ENCODE measurements around the gene CFAP54. TPM values are rescaled to one million over a fixed set of nuclear protein-coding genes. Genes with fewer than 3 reads are reported as not detected.

The CFAP54 gene
- total RNA-seq, 1 experiment from 2014 or later = 0.09 TPM

GRCh38 chr12:96617178-96617577 lies 127.8 kb downstream of the CFAP54 start:
- H3K9me3 Mint-ChIP-seq = peaks cover 16% of the 10 kb centered on the region
- peaks cover 5% of the 10 kb centered on the region; the same call in 1 of the 2 replicates for H3K36me3 Mint-ChIP-seq
- TF ChIP-seq ZNF532 (CRISPR knock-in tag; IDR thresholded peaks at IDR 0.05; ENCODE audit: borderline replicate concordance) = no peak
- no peak for TF ChIP-seq ATF2 (CRISPR knock-in tag; IDR thresholded peaks at IDR 0.05; ENCODE audit: borderline replicate concordance, low read depth)
- CTCF ChIA-PET = interaction anchor here (1.4 kb wide), 1 partner anchor 103 kb away, joined by 4 read pairs; no protein-coding TSS in a partner anchor
- no peak overlapping the region for H3K4me3 Mint-ChIP-seq
- POLR2A ChIA-PET = interaction anchor here (0.6 kb wide), 1 partner anchor 62 kb away, joined by 4 read pairs; no protein-coding TSS in a partner anchor
- no peaks in the 10 kb centered on the region; the same call in none of the 2 replicates for H3K27me3 Mint-ChIP-seq (ENCODE audit: low read depth)
- H3K4me1 Mint-ChIP-seq = no peaks in the 10 kb centered on the region
- peak; percentile 14 for DNase-seq (ENCODE audit: low spot score)
- no peak overlapping the region for H3K27ac Mint-ChIP-seq
- ATAC-seq = no peak; the same call in 1 of the 2 replicates

- Mint-ChIP-seq H3K36me3 (no peaks in the 10 kb centered on the region), H3K27ac (no peak overlapping the region), H3K27me3 (ENCODE audit: low read depth) (no peaks in the 10 kb centered on the region), H3K4me3 (no peak overlapping the region), H3K4me1 (peaks cover 7% of the 10 kb centered on the region), H3K9me3 (no peaks in the 10 kb centered on the region; the same call in 1 of the 2 replicates)
- POLR2A ChIA-PET = no interaction called here
- no peak for ATAC-seq
- no peak for DNase-seq (ENCODE audit: low spot score)
- TF ChIP-seq OVOL2 (CRISPR knock-in tag; IDR thresholded peaks at IDR 0.05; ENCODE audit: borderline replicate concordance) (no peak), ZNF121 (CRISPR knock-in tag; IDR thresholded peaks at IDR 0.05) (no peak)
- CTCF ChIA-PET = interaction anchor here (1.1 kb wide), 1 partner anchor 19 kb away, joined by 3 read pairs; no protein-coding TSS in a partner anchor
Measured at GRCh38 chr12:96623155-96623554, 133.8 kb downstream of the CFAP54 start.

GRCh38 chr12:96623656-96624217 lies 134.4 kb downstream of the CFAP54 start:
- H3K9me3 Mint-ChIP-seq = no peaks in the 10 kb centered on the region
- TF ChIP-seq ZNF425 (CRISPR knock-in tag; conservative IDR thresholded peaks at IDR 0.05) (no peak), RORB (CRISPR knock-in tag; IDR thresholded peaks at IDR 0.05) (0 out of 2 replicates have a peak, but pooled peaks have one; percentile 50)
- no peak overlapping the region for H3K4me3 Mint-ChIP-seq
- H3K4me1 Mint-ChIP-seq = peaks cover 7% of the 10 kb centered on the region
- CTCF ChIA-PET = interaction anchor here (1.1 kb wide), 1 partner anchor 19 kb away, joined by 3 read pairs; no protein-coding TSS in a partner anchor
- H3K36me3 Mint-ChIP-seq = no peaks in the 10 kb centered on the region
- ATAC-seq (no peak), DNase-seq (ENCODE audit: low spot score) (no peak)
- POLR2A ChIA-PET = no interaction called here
- no peak overlapping the region for H3K27ac Mint-ChIP-seq
- H3K27me3 Mint-ChIP-seq (ENCODE audit: low read depth) = no peaks in the 10 kb centered on the region

- no peaks in the 10 kb centered on the region; the same call in 1 of the 2 replicates for H3K9me3 Mint-ChIP-seq
- H3K4me3 Mint-ChIP-seq = no peak overlapping the region
- no peaks in the 10 kb centered on the region for H3K27me3 Mint-ChIP-seq (ENCODE audit: low read depth)
- H3K4me1 Mint-ChIP-seq = no peaks in the 10 kb centered on the region
- H3K27ac Mint-ChIP-seq = no peak overlapping the region
- POLR2A ChIA-PET = no interaction called here
- CTCF ChIA-PET = no interaction called here
- ATAC-seq (no peak), DNase-seq (ENCODE audit: low spot score) (no peak)
- H3K36me3 Mint-ChIP-seq = no peaks in the 10 kb centered on the region
- TF ChIP-seq ZBTB43 (CRISPR knock-in tag; IDR thresholded peaks at IDR 0.05) (no peak), FOXP4 (CRISPR knock-in tag; IDR thresholded peaks at IDR 0.05) (no peak), PRDM15 (CRISPR knock-in tag; IDR thresholded peaks at IDR 0.05) (no peak), ZSCAN18 (CRISPR knock-in tag; IDR thresholded peaks at IDR 0.05) (no peak)
Measured at GRCh38 chr12:96635844-96636243, 146.5 kb downstream of the CFAP54 start.
